ENCODE results near the gene CD8B2.
"Not testable (repeated sequence)": the region's sequence is repeated elsewhere in the genome, so short reads cannot be mapped to it uniquely, and the experiment has no call there.

DNA sequence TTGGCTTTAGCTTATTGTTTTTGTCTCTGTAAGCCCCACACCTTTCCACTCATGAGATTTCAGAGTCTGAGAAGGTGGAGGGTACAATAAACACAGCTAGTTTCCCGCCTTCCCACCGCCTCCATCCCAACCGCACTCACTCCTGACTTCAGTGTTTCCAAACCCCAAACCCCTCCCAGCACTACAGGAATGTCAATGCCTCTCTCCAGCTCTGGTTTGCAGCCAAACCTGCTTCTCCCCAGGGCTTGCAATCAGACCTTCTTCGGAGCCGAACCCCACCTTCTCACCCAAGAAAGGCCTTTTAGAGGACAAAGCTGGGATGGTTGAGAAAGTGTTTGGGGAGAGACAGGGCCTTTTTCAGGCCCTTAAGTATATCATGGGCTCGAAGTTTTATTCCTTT, 5.7 kb downstream of the CD8B2 start:
- TF ChIP-seq, protein P1, sequence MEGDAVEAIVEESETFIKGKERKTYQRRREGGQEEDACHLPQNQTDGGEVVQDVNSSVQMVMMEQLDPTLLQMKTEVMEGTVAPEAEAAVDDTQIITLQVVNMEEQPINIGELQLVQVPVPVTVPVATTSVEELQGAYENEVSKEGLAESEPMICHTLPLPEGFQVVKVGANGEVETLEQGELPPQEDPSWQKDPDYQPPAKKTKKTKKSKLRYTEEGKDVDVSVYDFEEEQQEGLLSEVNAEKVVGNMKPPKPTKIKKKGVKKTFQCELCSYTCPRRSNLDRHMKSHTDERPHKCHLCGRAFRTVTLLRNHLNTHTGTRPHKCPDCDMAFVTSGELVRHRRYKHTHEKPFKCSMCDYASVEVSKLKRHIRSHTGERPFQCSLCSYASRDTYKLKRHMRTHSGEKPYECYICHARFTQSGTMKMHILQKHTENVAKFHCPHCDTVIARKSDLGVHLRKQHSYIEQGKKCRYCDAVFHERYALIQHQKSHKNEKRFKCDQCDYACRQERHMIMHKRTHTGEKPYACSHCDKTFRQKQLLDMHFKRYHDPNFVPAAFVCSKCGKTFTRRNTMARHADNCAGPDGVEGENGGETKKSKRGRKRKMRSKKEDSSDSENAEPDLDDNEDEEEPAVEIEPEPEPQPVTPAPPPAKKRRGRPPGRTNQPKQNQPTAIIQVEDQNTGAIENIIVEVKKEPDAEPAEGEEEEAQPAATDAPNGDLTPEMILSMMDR (IDR thresholded peaks at IDR 0.05): not testable (repeated sequence)
- TF ChIP-seq JUN (CRISPR knock-in tag; IDR thresholded peaks at IDR 0.05); ARID4B (CRISPR knock-in tag; IDR thresholded peaks at IDR 0.05; ENCODE audit: borderline replicate concordance); ZBTB21 (CRISPR knock-in tag; IDR thresholded peaks at IDR 0.05; ENCODE audit: borderline replicate concordance); NR2C2 (CRISPR knock-in tag; IDR thresholded peaks at IDR 0.05); ZNF232 (CRISPR knock-in tag; IDR thresholded peaks at IDR 0.05); ZNF317 (CRISPR knock-in tag; IDR thresholded peaks at IDR 0.05; ENCODE audit: borderline replicate concordance, low read depth); FOXK1 (CRISPR knock-in tag; IDR thresholded peaks at IDR 0.05); GTF2I (CRISPR knock-in tag; conservative IDR thresholded peaks at IDR 0.05): not testable (repeated sequence)
- TF ChIP-seq, protein P2, sequence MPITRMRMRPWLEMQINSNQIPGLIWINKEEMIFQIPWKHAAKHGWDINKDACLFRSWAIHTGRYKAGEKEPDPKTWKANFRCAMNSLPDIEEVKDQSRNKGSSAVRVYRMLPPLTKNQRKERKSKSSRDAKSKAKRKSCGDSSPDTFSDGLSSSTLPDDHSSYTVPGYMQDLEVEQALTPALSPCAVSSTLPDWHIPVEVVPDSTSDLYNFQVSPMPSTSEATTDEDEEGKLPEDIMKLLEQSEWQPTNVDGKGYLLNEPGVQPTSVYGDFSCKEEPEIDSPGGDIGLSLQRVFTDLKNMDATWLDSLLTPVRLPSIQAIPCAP (CRISPR knock-in tag; IDR thresholded peaks at IDR 0.05): not testable (repeated sequence)
- TF ChIP-seq, protein P3, sequence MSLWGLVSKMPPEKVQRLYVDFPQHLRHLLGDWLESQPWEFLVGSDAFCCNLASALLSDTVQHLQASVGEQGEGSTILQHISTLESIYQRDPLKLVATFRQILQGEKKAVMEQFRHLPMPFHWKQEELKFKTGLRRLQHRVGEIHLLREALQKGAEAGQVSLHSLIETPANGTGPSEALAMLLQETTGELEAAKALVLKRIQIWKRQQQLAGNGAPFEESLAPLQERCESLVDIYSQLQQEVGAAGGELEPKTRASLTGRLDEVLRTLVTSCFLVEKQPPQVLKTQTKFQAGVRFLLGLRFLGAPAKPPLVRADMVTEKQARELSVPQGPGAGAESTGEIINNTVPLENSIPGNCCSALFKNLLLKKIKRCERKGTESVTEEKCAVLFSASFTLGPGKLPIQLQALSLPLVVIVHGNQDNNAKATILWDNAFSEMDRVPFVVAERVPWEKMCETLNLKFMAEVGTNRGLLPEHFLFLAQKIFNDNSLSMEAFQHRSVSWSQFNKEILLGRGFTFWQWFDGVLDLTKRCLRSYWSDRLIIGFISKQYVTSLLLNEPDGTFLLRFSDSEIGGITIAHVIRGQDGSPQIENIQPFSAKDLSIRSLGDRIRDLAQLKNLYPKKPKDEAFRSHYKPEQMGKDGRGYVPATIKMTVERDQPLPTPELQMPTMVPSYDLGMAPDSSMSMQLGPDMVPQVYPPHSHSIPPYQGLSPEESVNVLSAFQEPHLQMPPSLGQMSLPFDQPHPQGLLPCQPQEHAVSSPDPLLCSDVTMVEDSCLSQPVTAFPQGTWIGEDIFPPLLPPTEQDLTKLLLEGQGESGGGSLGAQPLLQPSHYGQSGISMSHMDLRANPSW (CRISPR knock-in tag; conservative IDR thresholded peaks at IDR 0.05; ENCODE audit: low read depth): not testable (repeated sequence)
